SU-DHL-6 (cell line): ENCODE data around the gene NR1D1.

Source experiments
- H2AFZ ChIP-seq: fragments of 200-600 bp; sonication (generic); 2 replicates; pipeline ENCODE4 v1.6.1; 2014; ENCODE audit warnings: low read depth, mild to moderate bottlenecking, moderate library complexity, mixed read lengths, antibody characterized with exemption, low read length; ENCODE audit not compliant: severe bottlenecking
- H3F3A ChIP-seq: fragments of 200-600 bp; shearing (Covaris generic); 2 replicates; pipeline ENCODE4 v1.6.0; 2016; ENCODE audit warnings: antibody characterized with exemption, mild to moderate bottlenecking; ENCODE audit not compliant: insufficient read depth
- H3K27ac ChIP-seq: fragments of 200-600 bp; sonication (generic); 2 replicates; pipeline ENCODE4 v1.5.1; 2016; ENCODE audit warnings: low read depth, mild to moderate bottlenecking, low read length, moderate library complexity, mixed read lengths
- H3K27me3 ChIP-seq: fragments of 200-600 bp; sonication (generic), shearing (Covaris generic); 2 replicates; pipeline ENCODE4 v1.6.0; 2014; ENCODE audit warnings: mild to moderate bottlenecking, low read length
- H3K36me3 ChIP-seq: fragments of 200-600 bp; sonication (generic); 2 replicates; pipeline ENCODE4 v1.6.1; 2014; ENCODE audit warnings: mild to moderate bottlenecking, low read length, mixed read lengths
- H3K4me2 ChIP-seq: fragments of 300-600, 200-600 bp; shearing (Covaris generic), sonication (generic); 2 replicates; pipeline ENCODE4 v1.6.0; 2014; ENCODE audit warnings: low read length, low read depth, mild to moderate bottlenecking; ENCODE audit not compliant: poor library complexity, severe bottlenecking
- H3K4me3 ChIP-seq: fragments of 200-600 bp; sonication (generic); 2 replicates; pipeline ENCODE4 v1.5.1; 2014; ENCODE audit warnings: antibody characterized with exemption, low read length, mild to moderate bottlenecking, mixed read lengths; ENCODE audit not compliant: insufficient read depth, poor library complexity, severe bottlenecking
- H3K79me2 ChIP-seq: fragments of 200-600 bp; sonication (generic); 2 replicates; pipeline ENCODE4 v1.6.1; 2014; ENCODE audit warnings: mild to moderate bottlenecking, low read length, moderate library complexity; ENCODE audit not compliant: insufficient read depth
- H3K9ac ChIP-seq: fragments of 200-600 bp; sonication (generic); 2 replicates; pipeline ENCODE4 v1.7.0; 2014; ENCODE audit warnings: mild to moderate bottlenecking, low read length
- H3K9me2 ChIP-seq: fragments of 200-600 bp; sonication (generic); replicated peaks from 2 replicates; pipeline ENCODE4 v1.6.1; 2014; ENCODE audit warnings: low read length; ENCODE audit not compliant: insufficient read depth
- H3K9me3 ChIP-seq: fragments of 200-600 bp; sonication (generic); 2 replicates; pipeline ENCODE4 v1.6.1; 2014; ENCODE audit warnings: low read length, mixed read lengths; ENCODE audit not compliant: insufficient read depth
- H4K20me1 ChIP-seq: fragments of 200-600 bp; sonication (generic); 2 replicates; pipeline ENCODE4 v1.6.1; 2014; ENCODE audit warnings: low read depth, mild to moderate bottlenecking, antibody characterized with exemption, low read length, moderate library complexity, mixed read lengths
- CTCF ChIP-seq: fragments of 200-600 bp; sonication (generic); IDR thresholded peaks from one replicate; pipeline ENCODE4 v1.5.1; 2017; ENCODE audit warnings: antibody characterized with exemption, mild to moderate bottlenecking, low read length, moderate library complexity; ENCODE audit not compliant: insufficient read depth, poor library complexity, severe bottlenecking
- EZH2phosphoT487 ChIP-seq: fragments of 200-600 bp; sonication (generic), shearing (Covaris generic); conservative IDR thresholded peaks from 2 replicates; pipeline ENCODE4 v1.6.1; 2018; ENCODE audit warnings: mild to moderate bottlenecking, antibody characterized with exemption, low read length, moderate library complexity, mixed read lengths

NR1D1 gene

GRCh38 chr17:40107522-40108174 is 7.3 kb upstream of the NR1D1 start:
- Histone ChIP-seq H3K9me3 (no peaks in the 10 kb centered on the region), H3K4me2 (no peak overlapping the region), H3F3A (no peaks in the 10 kb centered on the region), H2AFZ (peak overlapping the region; percentile 65), H3K27me3 (no peaks in the 10 kb centered on the region), H3K36me3 (no peaks in the 10 kb centered on the region), H3K79me2 (no peaks in the 10 kb centered on the region), H3K4me3 (no peak overlapping the region), H4K20me1 (no peaks in the 10 kb centered on the region), H3K9ac (peak overlapping the region; percentile 4; the same call in 1 of the 2 replicates), H3K27ac (no peak overlapping the region), H3K9me2 (no peaks in the 10 kb centered on the region)
- TF ChIP-seq CTCF: no peak
- no peak for TF ChIP-seq EZH2phosphoT487

GRCh38 chr17:40106760-40107521 is 6.6 kb upstream of the NR1D1 start:
- TF ChIP-seq EZH2phosphoT487: no peak
- no peak for TF ChIP-seq CTCF
- Histone ChIP-seq H3K27me3 (no peaks in the 10 kb centered on the region), H3K9me3 (no peaks in the 10 kb centered on the region), H3K4me3 (no peak overlapping the region), H3K9ac (no peak overlapping the region), H3K79me2 (no peaks in the 10 kb centered on the region), H4K20me1 (no peaks in the 10 kb centered on the region), H3K27ac (no peak overlapping the region), H3K36me3 (no peaks in the 10 kb centered on the region), H3K9me2 (no peaks in the 10 kb centered on the region), H3F3A (no peaks in the 10 kb centered on the region), H3K4me2 (no peak overlapping the region), H2AFZ (no peak overlapping the region)

GRCh38 chr17:40105861-40106759 is 5.7 kb upstream of the NR1D1 start:
- H3K79me2 ChIP-seq: no peaks in the 10 kb centered on the region
- H3K9ac ChIP-seq: no peak overlapping the region
- no peaks in the 10 kb centered on the region for H4K20me1 ChIP-seq
- H3K27ac ChIP-seq: no peak overlapping the region
- H3K9me3 ChIP-seq: no peaks in the 10 kb centered on the region
- TF ChIP-seq CTCF (no peak), EZH2phosphoT487 (no peak)
- no peaks in the 10 kb centered on the region for H3K9me2 ChIP-seq
- no peaks in the 10 kb centered on the region for H3K27me3 ChIP-seq
- no peak overlapping the region for H3K4me3 ChIP-seq
- H3K4me2 ChIP-seq: no peak overlapping the region
- H2AFZ ChIP-seq: no peak overlapping the region
- no peaks in the 10 kb centered on the region for H3K36me3 ChIP-seq
- no peaks in the 10 kb centered on the region for H3F3A ChIP-seq
